HEK293 (cell line): ENCODE measurements around the gene ACAD9.

Experiments used
- CTCF ChIA-PET: fragments of 350-600 bp; formaldehyde crosslinking; extraction: SDS; loops from one replicate; lab custom pipeline; 2021; ENCODE audit warnings: antibody characterized with exemption; lab: Yijun Ruan, JAX
- POLR2A ChIA-PET: fragments of 300-600 bp; formaldehyde crosslinking; extraction: SDS; loops from one replicate; lab custom pipeline; 2020; ENCODE audit warnings: antibody characterized with exemption, inconsistent platforms; lab: Yijun Ruan, JAX
- H3K27ac ChIP-seq: fragments of 200-500 bp; sonication (Bioruptor generic); 2 replicates; pipeline ENCODE4 v1.5.1; 2014; ENCODE audit warnings: low read depth, low read length, control low read depth, inconsistent platforms; ENCODE audit errors: extremely low read depth
- H3K36me3 ChIP-seq, 2 experiments: fragments of 200-500 bp in 1 of 2; sonication (Bioruptor generic) in 1 of 2; 1 replicate in 1 of 2; 2 replicates in 1 of 2; pipeline ENCODE4 v1.5.1; 2014 to 2017; ENCODE audit warnings: inconsistent platforms in 2 of 2, low read length in 2 of 2; ENCODE audit not compliant: control insufficient read depth in 2 of 2, insufficient read depth in 1 of 2
- H3K4me1 ChIP-seq: fragments of 200-500 bp; sonication (Bioruptor generic); 2 replicates; pipeline ENCODE4 v1.5.1; 2014; ENCODE audit warnings: mild to moderate bottlenecking, low read length, inconsistent platforms; ENCODE audit not compliant: control insufficient read depth, insufficient read depth
- H3K4me3 ChIP-seq: 2 replicates; pipeline ENCODE4 v1.5.1; 2011; ENCODE audit warnings: low read depth, mild to moderate bottlenecking, control low read depth, low read length, moderate library complexity
- H3K9me3 ChIP-seq: fragments of 200-500 bp; sonication (Bioruptor generic); 2 replicates; pipeline ENCODE4 v1.5.1; 2014; ENCODE audit warnings: low read depth, low read length, inconsistent platforms; ENCODE audit not compliant: control insufficient read depth, insufficient read depth
- SETDB1 ChIP-seq: IDR thresholded peaks from one replicate; pipeline ENCODE4 v1.6.1; 2017; ENCODE audit warnings: mild to moderate bottlenecking, low read length, moderate library complexity, mixed read lengths; ENCODE audit not compliant: insufficient read length
- YY1 ChIP-seq: fragments of 450-650 bp; formaldehyde crosslinking; IDR thresholded peaks from 2 replicates; pipeline ENCODE4 v1.5.1; 2018; ENCODE audit warnings: missing biosample characterization, missing genetic modification characterization
- ZFHX2 ChIP-seq: fragments of 450-650 bp; formaldehyde crosslinking; conservative IDR thresholded peaks from 2 replicates; pipeline ENCODE4 v1.5.1; 2016; ENCODE audit warnings: missing biosample characterization, missing genetic modification characterization
- ZNF121 ChIP-seq: fragments of 450-650 bp; formaldehyde crosslinking; IDR thresholded peaks from 2 replicates; pipeline ENCODE4 v1.5.1; 2016; ENCODE audit warnings: missing biosample characterization, missing genetic modification characterization
- ZNF19 ChIP-seq: fragments of 450-650 bp; formaldehyde crosslinking; IDR thresholded peaks from 2 replicates; pipeline ENCODE4; 2016; ENCODE audit warnings: missing biosample characterization, missing genetic modification characterization, low read depth
- ZNF221 ChIP-seq: fragments of 450-650 bp; formaldehyde crosslinking; IDR thresholded peaks from 2 replicates; pipeline ENCODE4 v1.5.1; 2017; ENCODE audit warnings: missing biosample characterization, missing genetic modification characterization, borderline replicate concordance
- ZNF248 ChIP-seq: fragments of 450-650 bp; formaldehyde crosslinking; IDR thresholded peaks from 2 replicates; pipeline ENCODE4 v1.5.1; 2017; ENCODE audit warnings: missing biosample characterization, missing genetic modification characterization
- ZNF335 ChIP-seq: fragments of 450-650 bp; formaldehyde crosslinking; conservative IDR thresholded peaks from 2 replicates; pipeline ENCODE4 v1.5.1; 2016; ENCODE audit warnings: missing biosample characterization, missing genetic modification characterization
- ZNF37A ChIP-seq: fragments of 450-650 bp; IDR thresholded peaks from 2 replicates; pipeline ENCODE4 v1.5.1; 2018; ENCODE audit warnings: missing biosample characterization, missing genetic modification characterization
- ZNF394 ChIP-seq: fragments of 450-650 bp; formaldehyde crosslinking; IDR thresholded peaks from 2 replicates; pipeline ENCODE4 v1.5.1; 2016; ENCODE audit warnings: missing biosample characterization, missing genetic modification characterization, mild to moderate bottlenecking, moderate library complexity, borderline replicate concordance
- ZNF473 ChIP-seq: fragments of 450-650 bp; formaldehyde crosslinking; IDR thresholded peaks from 2 replicates; pipeline ENCODE4 v1.5.1; 2017; ENCODE audit warnings: missing biosample characterization, missing genetic modification characterization
- ZNF654 ChIP-seq: fragments of 450-650 bp; formaldehyde crosslinking; IDR thresholded peaks from 2 replicates; pipeline ENCODE4 v1.5.1; 2016; ENCODE audit warnings: low read depth, missing biosample characterization, missing genetic modification characterization
- ZSCAN23 ChIP-seq: fragments of 450-650 bp; formaldehyde crosslinking; IDR thresholded peaks from 2 replicates; pipeline ENCODE4 v1.5.1; 2016; ENCODE audit warnings: missing biosample characterization, missing genetic modification characterization
- ZSCAN4 ChIP-seq: fragments of 450-650 bp; formaldehyde crosslinking; IDR thresholded peaks from 2 replicates; pipeline ENCODE4 v1.5.1; 2017; ENCODE audit warnings: missing biosample characterization, missing genetic modification characterization
- TF ChIP-seq, protein P1 (sequence below): fragments of 450-650 bp; formaldehyde crosslinking; IDR thresholded peaks from 2 replicates; pipeline ENCODE4 v1.5.1; 2016; ENCODE audit warnings: missing biosample characterization, missing genetic modification characterization, low read depth
- TF ChIP-seq, protein P2 (sequence below): fragments of 450-650 bp; IDR thresholded peaks from 2 replicates; pipeline ENCODE4 v1.5.1; 2018; ENCODE audit warnings: missing biosample characterization, missing genetic modification characterization

Gene ACAD9

GRCh38 chr3:128950223-128950938, 71.0 kb downstream of the ACAD9 start (continued):
- TF ChIP-seq ZSCAN4 (tag by site-specific recombination) (no peak), ZFHX2 (tag by site-specific recombination) (no peak), ZNF473 (tag by site-specific recombination) (no peak), ZNF37A (tag by site-specific recombination) (no peak), ZNF248 (tag by site-specific recombination) (no peak), ZNF221 (tag by site-specific recombination) (no peak), YY1 (no peak), ZNF121 (tag by site-specific recombination) (peak; percentile 49; the same call in 1 of the 2 replicates), ZNF654 (tag by site-specific recombination) (peak; percentile 30), ZNF335 (tag by site-specific recombination) (no peak), ZNF19 (tag by site-specific recombination) (no peak)
- TF ChIP-seq, protein P1, sequence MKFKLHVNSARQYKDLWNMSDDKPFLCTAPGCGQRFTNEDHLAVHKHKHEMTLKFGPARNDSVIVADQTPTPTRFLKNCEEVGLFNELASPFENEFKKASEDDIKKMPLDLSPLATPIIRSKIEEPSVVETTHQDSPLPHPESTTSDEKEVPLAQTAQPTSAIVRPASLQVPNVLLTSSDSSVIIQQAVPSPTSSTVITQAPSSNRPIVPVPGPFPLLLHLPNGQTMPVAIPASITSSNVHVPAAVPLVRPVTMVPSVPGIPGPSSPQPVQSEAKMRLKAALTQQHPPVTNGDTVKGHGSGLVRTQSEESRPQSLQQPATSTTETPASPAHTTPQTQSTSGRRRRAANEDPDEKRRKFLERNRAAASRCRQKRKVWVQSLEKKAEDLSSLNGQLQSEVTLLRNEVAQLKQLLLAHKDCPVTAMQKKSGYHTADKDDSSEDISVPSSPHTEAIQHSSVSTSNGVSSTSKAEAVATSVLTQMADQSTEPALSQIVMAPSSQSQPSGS: no peak
- TF ChIP-seq, protein P2, sequence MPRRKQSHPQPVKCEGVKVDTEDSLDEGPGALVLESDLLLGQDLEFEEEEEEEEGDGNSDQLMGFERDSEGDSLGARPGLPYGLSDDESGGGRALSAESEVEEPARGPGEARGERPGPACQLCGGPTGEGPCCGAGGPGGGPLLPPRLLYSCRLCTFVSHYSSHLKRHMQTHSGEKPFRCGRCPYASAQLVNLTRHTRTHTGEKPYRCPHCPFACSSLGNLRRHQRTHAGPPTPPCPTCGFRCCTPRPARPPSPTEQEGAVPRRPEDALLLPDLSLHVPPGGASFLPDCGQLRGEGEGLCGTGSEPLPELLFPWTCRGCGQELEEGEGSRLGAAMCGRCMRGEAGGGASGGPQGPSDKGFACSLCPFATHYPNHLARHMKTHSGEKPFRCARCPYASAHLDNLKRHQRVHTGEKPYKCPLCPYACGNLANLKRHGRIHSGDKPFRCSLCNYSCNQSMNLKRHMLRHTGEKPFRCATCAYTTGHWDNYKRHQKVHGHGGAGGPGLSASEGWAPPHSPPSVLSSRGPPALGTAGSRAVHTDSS: no peak

GRCh38 chr3:128956440-128956839, 77.0 kb downstream of the ACAD9 start:
- ChIA-PET CTCF (interaction anchor here (0.6 kb wide), 1 partner anchor 80 kb away, joined by 3 read pairs; no protein-coding TSS in a partner anchor), POLR2A (no interaction called here)
- Histone ChIP-seq H3K4me1 (no peaks in the 10 kb centered on the region), H3K4me3 (no peak overlapping the region), H3K27ac (no peak overlapping the region), H3K9me3 (no peaks in the 10 kb centered on the region), H3K36me3 (no peaks in the 10 kb centered on the region)
- TF ChIP-seq SETDB1 (peak; percentile 15), ZSCAN23 (tag by site-specific recombination) (no peak), ZNF394 (no peak)
